ENCODE data around the gene TCL1A.

DNA sequence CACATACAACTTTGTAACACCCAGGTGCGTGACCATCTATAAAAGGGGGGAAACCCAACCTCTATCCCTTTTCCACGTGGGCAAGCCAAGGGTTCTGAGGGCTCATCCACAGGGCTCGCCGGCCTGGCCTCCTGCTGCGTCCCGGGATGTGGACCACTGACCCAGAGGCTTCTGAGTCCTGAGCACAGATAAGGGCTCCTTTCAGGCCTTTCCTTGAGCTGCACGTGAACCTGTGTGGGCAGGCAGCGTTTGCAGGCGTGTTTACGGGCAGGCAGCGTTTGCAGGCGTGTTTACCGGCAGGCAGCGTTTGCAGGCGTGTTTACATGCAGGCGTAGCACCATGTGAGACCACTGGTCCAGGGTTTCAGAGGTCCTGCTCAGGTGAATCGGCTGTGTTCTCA is 3.8 kb downstream of the TCL1A start:
- TF ChIP-seq, protein P1, sequence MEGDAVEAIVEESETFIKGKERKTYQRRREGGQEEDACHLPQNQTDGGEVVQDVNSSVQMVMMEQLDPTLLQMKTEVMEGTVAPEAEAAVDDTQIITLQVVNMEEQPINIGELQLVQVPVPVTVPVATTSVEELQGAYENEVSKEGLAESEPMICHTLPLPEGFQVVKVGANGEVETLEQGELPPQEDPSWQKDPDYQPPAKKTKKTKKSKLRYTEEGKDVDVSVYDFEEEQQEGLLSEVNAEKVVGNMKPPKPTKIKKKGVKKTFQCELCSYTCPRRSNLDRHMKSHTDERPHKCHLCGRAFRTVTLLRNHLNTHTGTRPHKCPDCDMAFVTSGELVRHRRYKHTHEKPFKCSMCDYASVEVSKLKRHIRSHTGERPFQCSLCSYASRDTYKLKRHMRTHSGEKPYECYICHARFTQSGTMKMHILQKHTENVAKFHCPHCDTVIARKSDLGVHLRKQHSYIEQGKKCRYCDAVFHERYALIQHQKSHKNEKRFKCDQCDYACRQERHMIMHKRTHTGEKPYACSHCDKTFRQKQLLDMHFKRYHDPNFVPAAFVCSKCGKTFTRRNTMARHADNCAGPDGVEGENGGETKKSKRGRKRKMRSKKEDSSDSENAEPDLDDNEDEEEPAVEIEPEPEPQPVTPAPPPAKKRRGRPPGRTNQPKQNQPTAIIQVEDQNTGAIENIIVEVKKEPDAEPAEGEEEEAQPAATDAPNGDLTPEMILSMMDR (IDR thresholded peaks at IDR 0.05) = no peak
- no peak for TF ChIP-seq POLR2A (IDR thresholded peaks at IDR 0.05)

All from adrenal gland (tissue), 5 donors.